HG03025 (cell line): ENCODE measurements around the gene CDH20.
"Not testable (repeated sequence)": the region's sequence is repeated elsewhere in the genome, so short reads cannot be mapped to it uniquely, and the experiment has no call there.

Experiments
- ATAC-seq: cut with Tn5 transposase; IDR thresholded peaks from one replicate; pipeline ENCODE4 v1.9.1; 2021; ENCODE audit warnings: mild to moderate bottlenecking, moderate library complexity; ENCODE audit not compliant: unreplicated experiment, low FRiP score

Gene CDH20

GRCh38 chr18:61340148-61340547 is 6.9 kb downstream of the CDH20 start:
- no peak for ATAC-seq

DNA sequence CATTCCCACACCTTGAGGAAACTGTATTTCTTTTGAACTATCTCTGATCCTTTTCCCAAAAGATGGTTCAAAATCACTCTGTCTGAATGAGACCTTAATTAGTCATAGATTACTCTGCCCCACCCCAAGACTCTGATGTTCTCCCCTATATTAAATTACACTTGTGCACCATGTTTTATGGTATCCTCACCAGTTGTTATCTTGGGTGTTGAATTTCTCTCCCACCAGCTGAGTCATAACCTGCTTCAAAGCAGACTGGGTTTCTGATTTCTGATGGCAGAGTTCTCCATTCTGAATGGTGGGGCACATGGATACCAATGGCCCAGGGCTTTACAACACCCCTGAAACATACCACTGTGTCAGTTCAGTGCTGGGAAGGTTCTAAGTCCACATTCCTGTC is 15.0 kb downstream of the CDH20 start:
- ATAC-seq = no peak

- no peak for ATAC-seq
These were observed 17.3 kb downstream of the CDH20 start for GRCh38 chr18:61350578-61350977.

DNA sequence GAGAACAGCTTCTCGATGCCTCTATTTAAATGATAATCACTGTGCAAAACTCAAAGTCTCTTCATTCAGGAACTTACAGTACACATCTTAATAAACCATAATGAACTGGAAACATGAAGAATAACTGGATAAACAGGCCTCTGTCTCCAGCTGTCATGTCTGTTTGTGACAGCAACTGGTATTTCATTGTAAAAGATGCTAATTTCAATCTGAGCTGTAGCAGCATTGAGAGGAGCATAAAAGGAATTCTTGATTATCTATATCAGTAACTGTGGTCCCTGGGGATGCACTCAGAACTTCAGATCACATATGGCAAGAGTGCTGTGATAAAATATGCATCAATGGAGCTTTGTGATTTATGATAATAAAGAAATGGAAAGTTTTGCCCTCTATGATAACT is 18.8 kb downstream of the CDH20 start:
- no peak for ATAC-seq

DNA sequence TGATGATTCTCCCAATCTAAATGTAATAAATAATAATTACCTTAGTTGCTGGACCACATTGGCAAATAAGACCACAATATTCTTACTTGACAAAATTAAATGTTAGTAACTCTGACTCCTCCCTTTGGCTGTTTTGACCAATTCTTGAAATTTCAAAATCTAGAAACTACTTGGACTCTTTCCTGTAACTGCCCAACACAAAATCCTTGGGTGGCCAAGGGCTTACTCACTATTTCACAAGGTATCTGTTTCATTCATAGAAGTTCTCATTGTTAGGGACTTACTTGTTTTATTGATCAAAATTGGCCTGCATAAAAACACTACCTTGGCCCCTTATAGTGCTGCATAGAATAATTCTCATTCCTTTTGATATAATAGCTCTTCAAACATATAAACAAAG is 19.4 kb downstream of the CDH20 start:
- no peak for ATAC-seq

GRCh38 chr18:61360404-61361383 is 27.5 kb downstream of the CDH20 start:
- ATAC-seq = peak; percentile 92

GRCh38 chr18:61362511-61362910 is 29.3 kb downstream of the CDH20 start:
- ATAC-seq = no peak

GRCh38 chr18:61364953-61365352 is 31.7 kb downstream of the CDH20 start:
- no peak for ATAC-seq

- ATAC-seq = no peak
These were observed 34.8 kb downstream of the CDH20 start for GRCh38 chr18:61368001-61368400.

DNA sequence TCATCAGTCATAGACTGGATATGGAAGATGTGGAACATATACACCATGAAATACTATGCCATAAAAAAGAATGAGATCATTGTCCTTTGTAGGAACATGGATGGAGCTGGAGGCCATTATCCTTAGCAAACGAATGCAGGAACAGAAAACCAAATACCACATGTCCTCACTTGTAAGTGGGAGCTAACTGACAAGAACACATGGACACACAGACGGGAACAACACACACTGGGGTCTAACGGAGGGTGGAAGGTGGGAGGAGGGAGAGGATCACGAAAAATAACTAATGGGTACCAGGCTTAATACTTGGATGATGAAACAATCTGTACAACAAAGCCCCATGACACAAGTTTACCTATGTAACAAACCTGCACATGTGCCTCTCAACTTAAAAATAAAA is 36.4 kb downstream of the CDH20 start:
- ATAC-seq = not testable (repeated sequence)

DNA sequence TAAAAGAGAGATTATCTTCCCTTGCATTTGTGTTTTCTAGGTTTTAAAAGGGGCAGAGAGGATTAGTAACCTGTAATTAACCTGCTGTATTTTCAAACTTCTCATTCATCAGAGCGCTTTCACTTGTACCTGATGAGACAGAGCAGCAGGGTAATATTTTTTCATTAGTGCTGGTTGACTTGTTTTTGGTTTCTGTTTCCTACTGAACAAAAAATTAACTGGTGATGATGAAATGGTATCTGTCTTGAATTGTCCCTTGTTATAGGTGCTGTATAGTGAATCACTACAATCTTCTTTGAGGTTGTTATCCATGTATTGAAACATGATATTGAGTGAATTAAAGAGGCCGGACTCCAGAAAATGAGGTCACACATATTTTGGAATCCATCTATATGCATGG is 37.9 kb downstream of the CDH20 start:
- ATAC-seq = no peak

GRCh38 chr18:61379827-61380226 is 46.6 kb downstream of the CDH20 start:
- ATAC-seq = no peak

- no peak for ATAC-seq
These were observed 54.8 kb downstream of the CDH20 start for GRCh38 chr18:61388010-61388409.

- ATAC-seq = no peak
These were observed 61.8 kb downstream of the CDH20 start for GRCh38 chr18:61394983-61395382.

DNA sequence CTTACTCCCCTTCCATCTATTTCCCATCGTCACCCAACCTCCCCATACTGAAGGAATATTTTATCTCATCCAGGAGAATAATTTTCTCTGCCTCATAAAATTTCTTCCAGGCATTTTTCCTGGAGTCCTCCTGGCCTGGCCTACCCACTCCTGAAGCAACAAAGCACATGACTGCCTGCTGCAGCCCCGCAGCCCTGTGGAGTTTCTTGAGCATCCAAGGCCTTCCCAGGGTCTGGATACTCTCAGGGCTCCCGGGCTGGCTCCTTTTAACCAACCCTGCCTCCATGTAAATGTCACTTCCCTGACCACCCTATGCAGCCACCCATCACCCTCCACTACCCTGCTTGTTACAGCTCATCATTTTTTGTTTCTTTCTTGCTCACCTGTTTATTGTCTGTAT is 64.0 kb downstream of the CDH20 start:
- no peak for ATAC-seq

GRCh38 chr18:61398961-61399705 is 65.9 kb downstream of the CDH20 start:
- no peak for ATAC-seq

- ATAC-seq = no peak
These were observed 66.9 kb downstream of the CDH20 start for GRCh38 chr18:61400016-61400635.

DNA sequence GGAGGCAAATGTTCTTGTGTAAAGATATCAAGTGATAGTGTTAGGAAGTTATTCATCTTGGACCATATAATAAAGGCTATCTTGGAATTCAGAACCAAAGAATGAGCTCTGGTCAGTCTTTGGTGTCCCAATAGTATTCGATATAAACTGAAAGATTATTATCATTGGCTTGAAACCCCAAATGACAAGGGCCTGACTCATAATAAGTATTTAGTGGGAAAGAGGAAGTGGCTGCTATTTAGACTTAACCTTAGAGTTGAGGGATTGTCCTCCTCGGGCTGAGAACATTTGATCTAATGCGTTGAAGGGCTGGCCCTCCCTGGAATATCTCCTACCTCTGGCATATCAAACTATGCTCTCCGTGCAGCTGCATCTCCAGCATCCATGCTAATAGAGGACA is 67.5 kb downstream of the CDH20 start:
- ATAC-seq = no peak

- ATAC-seq = no peak
These were observed 69.5 kb downstream of the CDH20 start for GRCh38 chr18:61402726-61403125.

GRCh38 chr18:61413396-61413795 is 80.2 kb downstream of the CDH20 start:
- no peak for ATAC-seq

GRCh38 chr18:61414086-61414485 is 80.9 kb downstream of the CDH20 start:
- no peak for ATAC-seq
